Kidney epithelial cell (primary cell): Measurements from ENCODE around the gene C15orf39. TPM values are rescaled to one million over a fixed set of nuclear protein-coding genes. Genes with fewer than 3 reads are reported as not detected.

Source experiments
- DNase-seq: peaks from one replicate; pipeline ENCODE4 v3.0.0-alpha.2; 2010; ENCODE audit warnings: low read depth
- H3K27me3 ChIP-seq: 2 replicates; pipeline ENCODE4 v1.6.0; 2011; ENCODE audit warnings: low read length; ENCODE audit not compliant: control insufficient read depth, insufficient read depth
- H3K36me3 ChIP-seq: 2 replicates; pipeline ENCODE4 v1.5.1; 2011; ENCODE audit warnings: low read length; ENCODE audit not compliant: control insufficient read depth, insufficient read depth
- H3K4me3 ChIP-seq: 2 replicates; pipeline ENCODE4 v1.5.1; 2011; ENCODE audit warnings: low read depth, mild to moderate bottlenecking, control low read depth, low read length
- total RNA-seq: library from RNA; depleted of rRNA; stranded (reverse); fragments of >200 nt; gene quantifications from 2 replicates; pipeline ENCODE4 v1.2.3, GENCODE V29; 2015
- TF ChIP-seq, protein P1 (sequence below): IDR thresholded peaks from 2 replicates; pipeline ENCODE4 v1.5.1; 2011; ENCODE audit warnings: mild to moderate bottlenecking, moderate library complexity, low read length, control low read depth, inconsistent platforms; ENCODE audit not compliant: insufficient read depth, poor library complexity, severe bottlenecking

Gene C15orf39
- total RNA-seq, 1 donor from 2014 or later = 26.8 TPM

GRCh38 chr15:75156326-75157215 is 45.1 kb upstream of the C15orf39 start:
- DNase-seq = no peak

GRCh38 chr15:75158402-75158801 is 43.3 kb upstream of the C15orf39 start:
- H3K27me3 ChIP-seq = no peaks in the 10 kb centered on the region
- TF ChIP-seq, protein P1, sequence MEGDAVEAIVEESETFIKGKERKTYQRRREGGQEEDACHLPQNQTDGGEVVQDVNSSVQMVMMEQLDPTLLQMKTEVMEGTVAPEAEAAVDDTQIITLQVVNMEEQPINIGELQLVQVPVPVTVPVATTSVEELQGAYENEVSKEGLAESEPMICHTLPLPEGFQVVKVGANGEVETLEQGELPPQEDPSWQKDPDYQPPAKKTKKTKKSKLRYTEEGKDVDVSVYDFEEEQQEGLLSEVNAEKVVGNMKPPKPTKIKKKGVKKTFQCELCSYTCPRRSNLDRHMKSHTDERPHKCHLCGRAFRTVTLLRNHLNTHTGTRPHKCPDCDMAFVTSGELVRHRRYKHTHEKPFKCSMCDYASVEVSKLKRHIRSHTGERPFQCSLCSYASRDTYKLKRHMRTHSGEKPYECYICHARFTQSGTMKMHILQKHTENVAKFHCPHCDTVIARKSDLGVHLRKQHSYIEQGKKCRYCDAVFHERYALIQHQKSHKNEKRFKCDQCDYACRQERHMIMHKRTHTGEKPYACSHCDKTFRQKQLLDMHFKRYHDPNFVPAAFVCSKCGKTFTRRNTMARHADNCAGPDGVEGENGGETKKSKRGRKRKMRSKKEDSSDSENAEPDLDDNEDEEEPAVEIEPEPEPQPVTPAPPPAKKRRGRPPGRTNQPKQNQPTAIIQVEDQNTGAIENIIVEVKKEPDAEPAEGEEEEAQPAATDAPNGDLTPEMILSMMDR = no peak
- DNase-seq = no peak
- H3K36me3 ChIP-seq = no peaks in the 10 kb centered on the region
- no peak overlapping the region for H3K4me3 ChIP-seq

More at GRCh38 chr15:75156326-75157215, 45.1 kb upstream of the C15orf39 start:
- TF ChIP-seq, protein P1 = no peak
- H3K36me3 ChIP-seq = no peaks in the 10 kb centered on the region
- H3K4me3 ChIP-seq = no peak overlapping the region
- no peaks in the 10 kb centered on the region for H3K27me3 ChIP-seq

GRCh38 chr15:75159244-75159643 is 42.4 kb upstream of the C15orf39 start:
- TF ChIP-seq, protein P1 = no peak
- H3K27me3 ChIP-seq = no peaks in the 10 kb centered on the region
- no peak overlapping the region for H3K4me3 ChIP-seq
- DNase-seq = no peak
- H3K36me3 ChIP-seq = no peaks in the 10 kb centered on the region

GRCh38 chr15:75161106-75161916 is 40.4 kb upstream of the C15orf39 start:
- Histone ChIP-seq H3K4me3 (no peak overlapping the region), H3K36me3 (no peaks in the 10 kb centered on the region), H3K27me3 (no peaks in the 10 kb centered on the region)
- no peak for DNase-seq
- TF ChIP-seq, protein P1 = no peak

DNA sequence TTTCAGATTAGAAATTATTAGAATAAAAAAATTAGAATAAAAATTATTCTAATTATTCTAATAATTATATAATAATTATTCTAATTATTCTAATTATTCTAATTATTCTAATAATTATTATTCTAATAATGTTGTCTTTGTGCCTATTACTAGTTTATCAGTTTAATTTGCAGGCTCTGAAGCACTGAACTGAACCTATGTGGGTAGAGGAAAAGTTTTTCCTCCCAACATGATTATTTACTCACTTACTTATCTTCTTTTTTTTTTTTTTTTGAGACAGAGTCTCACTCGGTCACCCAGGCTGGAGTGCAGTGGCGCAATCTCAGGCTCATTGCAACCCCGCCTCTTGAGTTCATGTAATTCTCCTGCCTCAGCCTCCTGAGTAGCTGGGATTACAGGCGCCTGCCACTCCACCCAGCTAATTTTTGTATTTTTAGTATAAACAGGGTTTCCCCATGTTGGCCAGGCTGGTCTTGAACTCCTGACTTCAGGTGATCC is 39.7 kb upstream of the C15orf39 start:
- H3K36me3 ChIP-seq = no peaks in the 10 kb centered on the region
- no peak overlapping the region for H3K4me3 ChIP-seq
- no peaks in the 10 kb centered on the region for H3K27me3 ChIP-seq
- DNase-seq = no peak
- TF ChIP-seq, protein P1 = no peak
